Measurements from ENCODE around the gene AP3B1.

Gene AP3B1

GRCh38 chr5:78162253-78162862 is 132.1 kb downstream of the AP3B1 start:
- no peak for DNase-seq (ENCODE audit: low read depth in 3 of 3)

GRCh38 chr5:78157001-78157400 is 137.5 kb downstream of the AP3B1 start:
- no peak for DNase-seq (ENCODE audit: low read depth in 3 of 3)

DNA sequence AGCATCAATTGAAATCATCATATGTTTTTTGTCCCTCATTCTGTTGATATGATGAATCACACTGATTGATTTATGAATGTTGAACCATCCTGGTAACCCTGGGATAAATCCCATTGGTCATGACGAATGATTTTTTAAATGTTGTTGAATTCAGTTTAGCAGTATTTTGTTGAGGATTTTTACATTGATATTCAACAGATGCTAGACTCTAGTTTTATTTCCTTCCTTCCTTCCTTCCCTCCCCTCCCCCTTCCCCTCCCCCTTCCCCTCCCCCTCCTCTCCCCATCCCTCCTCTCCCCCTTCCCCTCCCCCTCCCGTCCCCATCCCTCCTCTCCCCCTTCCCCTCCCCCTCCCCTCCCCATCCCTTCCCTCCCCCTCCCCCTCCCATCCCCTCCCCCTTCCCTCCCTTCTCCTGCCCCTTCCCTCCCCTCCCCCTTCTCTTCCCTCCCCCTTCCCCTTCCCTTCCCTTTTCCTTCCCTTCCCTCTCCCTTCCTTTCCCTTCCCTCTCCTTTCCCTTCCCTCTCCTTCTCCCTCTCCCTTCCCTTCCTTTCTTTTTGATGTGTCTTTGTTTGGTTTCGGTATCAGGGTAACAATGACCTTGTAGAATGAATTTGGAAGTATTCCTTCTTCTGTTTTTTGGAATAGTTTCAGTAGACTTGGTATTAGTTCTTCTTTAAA is 142.8 kb downstream of the AP3B1 start:
- no peak for DNase-seq (ENCODE audit: low read depth in 3 of 3)

- DNase-seq (ENCODE audit: low read depth in 3 of 3), result no peak
These were observed 157.2 kb downstream of the AP3B1 start for GRCh38 chr5:78137290-78137689.

DNA sequence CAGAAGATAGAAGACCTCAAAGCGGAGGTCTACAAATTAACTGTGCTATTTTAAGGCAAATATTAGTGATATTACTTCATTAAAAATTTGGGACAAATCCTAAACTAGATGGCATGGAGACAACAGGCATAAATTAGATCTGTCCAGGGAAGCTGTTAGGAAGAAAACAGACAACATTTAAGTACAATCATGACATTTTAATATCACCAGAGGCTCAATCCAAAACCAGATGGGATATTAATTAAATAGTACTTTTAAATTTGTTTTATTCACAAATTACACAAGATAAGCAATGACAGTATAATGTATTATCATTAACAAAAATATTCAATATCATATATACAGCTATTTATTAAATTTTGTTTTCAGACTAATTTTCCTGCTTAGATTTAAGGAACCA is 161.1 kb downstream of the AP3B1 start:
- DNase-seq (ENCODE audit: low read depth in 3 of 3), result no peak

- DNase-seq (ENCODE audit: low read depth in 3 of 3), result no peak
These were observed 162.0 kb downstream of the AP3B1 start for GRCh38 chr5:78132507-78132906.

GRCh38 chr5:78129597-78129996 is 164.9 kb downstream of the AP3B1 start:
- no peak for DNase-seq (ENCODE audit: low read depth in 3 of 3)

DNA sequence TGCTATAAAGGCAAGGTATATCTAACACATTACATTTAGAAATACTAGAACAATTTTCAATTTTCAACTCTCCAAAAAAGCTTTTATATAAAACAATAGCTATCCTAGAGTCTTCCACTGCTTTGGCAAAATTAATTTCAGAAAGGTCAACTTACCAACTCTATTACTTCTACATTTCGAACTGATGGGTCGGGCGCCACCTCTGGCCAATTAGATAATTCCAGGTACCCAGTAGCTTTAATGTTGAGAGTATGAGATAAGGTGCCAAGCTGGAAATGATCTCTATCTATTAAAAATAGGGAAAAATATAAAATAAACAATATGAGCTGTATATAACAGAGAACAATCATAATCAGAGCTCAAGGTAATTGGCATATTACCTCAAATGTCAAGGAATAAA is 166.6 kb downstream of the AP3B1 start:
- no peak for DNase-seq (ENCODE audit: low read depth in 3 of 3)

- no peak for DNase-seq (ENCODE audit: low read depth in 3 of 3)
These were observed 168.0 kb downstream of the AP3B1 start for GRCh38 chr5:78126536-78126935.

DNA sequence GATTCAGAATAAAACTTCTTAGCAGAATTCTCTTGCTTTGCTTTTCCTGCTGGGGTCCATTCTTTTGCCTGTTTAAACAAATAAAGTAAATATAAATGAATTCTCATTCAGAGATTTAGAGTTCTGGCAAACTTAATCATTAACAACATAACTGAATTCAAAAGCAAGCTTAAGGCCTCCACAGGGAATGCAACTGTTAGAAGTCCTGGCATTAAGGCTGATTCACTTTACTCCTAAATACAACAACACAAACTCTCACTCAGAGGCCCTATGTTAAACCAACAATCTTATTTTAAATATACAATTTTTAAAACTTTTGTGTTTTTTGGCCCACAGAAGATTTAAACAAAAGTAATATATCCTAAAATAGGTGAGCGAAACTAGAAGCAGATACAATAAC is 178.3 kb downstream of the AP3B1 start:
- DNase-seq (ENCODE audit: low read depth in 3 of 3), result no peak

DNA sequence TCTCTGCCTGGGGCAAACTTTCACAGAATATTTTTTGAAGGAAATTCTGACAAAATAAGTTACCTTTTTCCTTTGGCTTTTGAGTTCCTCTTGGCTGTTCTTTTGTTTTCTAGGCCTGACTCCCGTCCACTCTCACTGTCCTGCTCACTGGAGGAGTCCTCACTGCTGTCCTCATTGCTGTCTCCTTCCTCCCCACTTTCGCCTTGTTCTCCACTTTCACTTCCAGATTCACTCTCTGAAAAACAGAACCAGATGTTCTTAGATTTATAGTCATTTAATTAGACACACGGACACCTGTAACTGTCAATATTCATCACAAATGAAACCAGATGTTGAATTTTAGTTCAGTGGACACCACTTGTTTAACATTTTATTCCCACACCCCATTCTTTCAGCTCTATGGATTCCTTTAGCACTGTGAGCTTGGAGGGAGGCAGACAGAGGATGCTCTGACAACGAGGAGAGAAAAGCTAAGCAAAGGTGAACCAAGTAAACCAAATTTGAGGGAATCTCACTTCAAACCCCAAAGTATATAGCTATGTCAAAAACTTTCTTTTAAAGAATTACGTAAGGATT is 180.7 kb downstream of the AP3B1 start:
- DNase-seq (ENCODE audit: low read depth in 3 of 3), result no peak

GRCh38 chr5:78112931-78113330 is 181.6 kb downstream of the AP3B1 start:
- DNase-seq (ENCODE audit: low read depth in 3 of 3), result no peak

DNA sequence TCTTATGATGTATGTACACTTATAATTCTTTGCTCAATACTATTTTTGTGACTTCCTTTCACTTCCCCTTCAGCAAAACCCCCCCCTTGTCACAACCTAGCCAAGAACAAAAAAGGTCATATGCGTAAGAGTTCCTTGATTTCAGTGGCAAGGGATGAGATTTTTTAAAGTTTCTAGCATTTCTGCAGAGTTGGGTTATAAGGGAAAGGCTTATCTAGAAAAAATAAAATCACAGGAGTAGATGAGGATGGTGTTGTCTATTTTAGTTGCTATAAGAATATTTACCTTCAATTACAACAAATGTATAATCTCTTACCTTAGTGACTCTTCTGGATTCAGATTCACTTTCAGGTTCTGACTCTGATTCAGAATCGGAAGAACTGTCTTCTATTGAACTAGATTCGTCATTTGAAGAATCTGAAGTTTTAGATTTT is 184.6 kb downstream of the AP3B1 start:
- DNase-seq (ENCODE audit: low read depth in 3 of 3), result no peak

DNA sequence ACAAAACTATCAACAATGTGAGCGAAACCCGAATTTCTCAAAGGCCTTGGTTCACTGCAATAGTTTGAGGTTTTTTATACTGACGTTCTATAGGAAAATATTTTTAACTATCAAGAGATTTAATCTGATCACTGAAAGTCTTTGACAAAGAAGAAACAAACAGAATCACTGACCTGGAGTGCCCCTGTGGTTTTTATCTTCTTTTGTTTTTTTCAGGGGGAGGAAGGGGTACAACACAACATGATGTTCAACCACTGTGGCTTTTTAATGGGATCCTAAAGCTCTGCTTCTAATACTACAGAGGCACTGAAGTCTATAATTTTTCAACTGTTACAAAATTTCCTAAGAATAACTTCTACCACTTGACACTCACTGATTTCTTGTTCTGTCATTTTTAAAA is 185.9 kb downstream of the AP3B1 start:
- no peak for DNase-seq (ENCODE audit: low read depth in 3 of 3)

GRCh38 chr5:78103232-78103918 is 191.1 kb downstream of the AP3B1 start:
- DNase-seq (ENCODE audit: low read depth in 3 of 3), result no peak

DNA sequence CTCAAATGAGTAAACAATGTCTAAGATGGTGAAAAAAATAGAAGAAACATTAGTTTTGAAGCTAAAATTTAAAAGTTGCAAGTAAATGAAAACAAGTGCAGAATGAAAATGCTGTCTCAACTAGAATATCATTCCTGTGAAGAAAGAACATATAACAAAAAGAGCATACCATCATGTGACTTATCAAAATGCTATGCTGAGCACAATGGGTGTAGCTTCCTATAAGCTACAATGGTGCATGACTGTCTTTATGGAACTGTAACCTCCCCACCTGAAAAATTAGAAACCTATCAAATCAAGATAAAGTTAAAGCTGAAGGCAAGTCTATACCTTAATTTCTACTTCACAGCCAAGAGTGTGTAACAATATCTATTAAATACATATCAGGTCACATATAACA is 192.0 kb downstream of the AP3B1 start:
- no peak for DNase-seq (ENCODE audit: low read depth in 3 of 3)

GRCh38 chr5:78095125-78095524 is 199.4 kb downstream of the AP3B1 start:
- no peak for DNase-seq (ENCODE audit: low read depth in 3 of 3)

GRCh38 chr5:78090002-78090401 is 204.5 kb downstream of the AP3B1 start:
- DNase-seq (ENCODE audit: low read depth in 3 of 3), result no peak

- DNase-seq (ENCODE audit: low read depth in 3 of 3), result no peak
These were observed 215.6 kb downstream of the AP3B1 start for GRCh38 chr5:78078858-78079257.

DNA sequence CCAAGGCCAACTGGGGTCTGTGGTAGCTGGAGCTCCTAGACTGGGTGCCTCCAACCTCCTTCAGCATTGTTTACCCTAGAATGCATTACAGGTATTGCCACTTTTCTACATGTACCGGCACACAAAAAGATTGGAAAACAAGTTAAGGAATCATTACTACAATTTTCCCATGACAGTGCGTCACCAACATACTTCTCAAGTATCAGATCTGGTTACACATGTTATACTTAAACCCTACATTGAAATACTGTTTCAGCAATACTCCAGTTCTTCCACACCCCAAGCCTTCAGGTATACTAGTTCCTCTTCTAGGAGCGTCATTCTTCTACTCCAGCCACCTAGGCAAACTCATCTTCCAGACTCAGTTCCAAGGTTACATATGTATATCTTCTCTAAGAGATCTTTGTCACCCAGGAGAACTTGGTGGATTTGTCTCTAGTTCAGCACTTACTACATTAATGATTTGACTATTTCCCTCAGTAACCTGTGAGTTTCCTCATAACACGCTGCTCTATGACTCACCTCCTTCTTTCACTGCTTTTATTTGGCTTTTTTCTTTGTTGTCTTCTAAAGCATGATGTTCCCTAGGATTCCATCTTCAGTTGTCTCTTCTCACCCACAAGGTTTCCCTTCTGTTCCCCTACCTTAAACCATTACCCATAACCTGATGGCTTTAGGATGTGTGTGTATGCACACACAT is 217.0 kb downstream of the AP3B1 start:
- no peak for DNase-seq (ENCODE audit: low read depth in 3 of 3)

DNA sequence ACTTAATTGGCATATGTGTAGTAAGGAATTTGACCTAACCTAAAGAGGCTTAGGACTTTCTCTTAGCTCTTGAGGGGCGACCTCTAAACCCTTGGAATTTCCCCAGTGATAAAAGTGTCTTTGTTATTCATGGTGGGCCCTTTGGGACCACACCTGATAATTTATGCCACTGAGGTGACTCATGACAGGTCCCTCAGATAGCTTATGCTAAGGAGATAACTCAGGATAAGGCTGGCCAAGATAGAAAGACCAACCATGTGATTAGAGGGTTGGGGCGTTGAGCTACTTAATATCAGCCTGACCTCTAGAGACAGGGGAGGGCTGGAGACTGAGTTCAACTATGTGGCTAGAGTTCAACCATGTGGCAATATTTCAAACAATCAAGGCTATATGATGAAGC is 218.1 kb downstream of the AP3B1 start:
- no peak for DNase-seq (ENCODE audit: low read depth in 3 of 3)

- DNase-seq (ENCODE audit: low read depth in 3 of 3), result no peak
These were observed 219.2 kb downstream of the AP3B1 start for GRCh38 chr5:78075301-78075700.

Data from stimulated activated CD4-positive, alpha-beta T cell treated with anti-CD3 and anti-CD28 coated beads, TNF-alpha, amount 100 ng/mL, for 48 hours (primary cell).